GM12878 (cell line): ENCODE data around the gene ARHGAP26.

ENCODE experiments used
- LARP7 ChIP-seq: fragments of 450-650 bp; IDR thresholded peaks from 2 replicates; pipeline ENCODE4 v1.6.1; 2017; ENCODE audit warnings: mild to moderate bottlenecking
- POU2F2 ChIP-seq: IDR thresholded peaks from 3 replicates; pipeline ENCODE4 v1.6.1; 2011; ENCODE audit warnings: low read depth, mild to moderate bottlenecking, low read length, borderline replicate concordance

DNA sequence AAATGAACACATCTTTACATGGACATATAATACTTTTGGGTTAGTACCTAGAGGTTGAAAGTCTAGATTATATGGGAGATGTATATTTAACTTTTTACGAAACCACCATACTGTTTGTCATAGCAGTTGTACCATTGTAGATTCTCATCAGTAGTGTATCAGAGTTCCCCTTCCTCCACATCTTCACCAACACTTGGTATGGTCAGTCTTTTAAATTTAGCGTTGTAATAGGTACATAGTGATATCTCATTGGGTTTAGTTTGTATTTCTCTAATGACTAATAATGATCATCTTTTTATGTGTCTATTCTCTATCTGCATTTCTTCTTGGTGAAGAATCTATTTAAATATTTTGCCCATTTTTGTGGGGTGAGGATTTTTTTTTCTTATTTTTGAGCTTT lies 495.8 kb downstream of the ARHGAP26 start:
- TF ChIP-seq LARP7 (no peak), POU2F2 (no peak)
